ENCODE measurements around the gene ZNF33B. TPM values are rescaled to one million over a fixed set of nuclear protein-coding genes. Genes with fewer than 3 reads are reported as not detected.
"Not testable (repeated sequence)": the region's sequence is repeated elsewhere in the genome, so short reads cannot be mapped to it uniquely, and the experiment has no call there.

ZNF33B gene
- 10 to 100 TPM; 10.2 to 10.4 TPM for total RNA-seq
- long read RNA-seq, full-length matches to known transcripts, result 3 of 15 reads
- long read RNA-seq, partial matches to known transcripts, result 0 of 15 reads
- long read RNA-seq, other reads (novel, unspliced or antisense), result 12 of 15 reads

GRCh38 chr10:42638055-42638820 is at the start of gene ZNF33B:
ZNF33B (minus strand) TSS chr10:42638570; CDS start chr10:42636928, 1,642 bp downstream.
- intact Hi-C loops (cut with DNase I), result loop anchor here in 1 of 2 donors (10.0 kb wide), 1 partner anchor 83 kb away; no protein-coding TSS in a partner anchor
- peak; percentile 99 to 100 for ATAC-seq
- DNase-seq, result peak; percentile 95

- ATAC-seq (no peak), DNase-seq (no peak)
- intact Hi-C loops (cut with DNase I), result no loop called here
Measured at GRCh38 chr10:42684517-42684916, 46.1 kb upstream of the ZNF33B start.

GRCh38 chr10:42680267-42680666 is 41.9 kb upstream of the ZNF33B start:
- no peak for ATAC-seq
- no peak for DNase-seq
- intact Hi-C loops (cut with DNase I), result no loop called here

GRCh38 chr10:42665181-42665979 is 27.0 kb upstream of the ZNF33B start:
- intact Hi-C loops (cut with DNase I); ATAC-seq; DNase-seq: not testable (repeated sequence)

- DNase-seq (no peak), ATAC-seq (no peak)
- intact Hi-C loops (cut with DNase I), result no loop called here
Measured at GRCh38 chr10:42654419-42654818, 16.0 kb upstream of the ZNF33B start.

- DNase-seq, result no peak
- no peak for ATAC-seq
- intact Hi-C loops (cut with DNase I), result no loop called here
Measured at GRCh38 chr10:42652858-42653257, 14.5 kb upstream of the ZNF33B start.

- intact Hi-C loops (cut with DNase I), result no loop called here
- ATAC-seq, result no peak
- DNase-seq, result no peak
Measured at GRCh38 chr10:42650374-42650773, 12.0 kb upstream of the ZNF33B start.

- ATAC-seq, result no peak
- DNase-seq, result no peak
- intact Hi-C loops (cut with DNase I), result no loop called here
Measured at GRCh38 chr10:42648512-42648911, 10.1 kb upstream of the ZNF33B start.

- intact Hi-C loops (cut with DNase I), result no loop called here
- DNase-seq (no peak), ATAC-seq (no peak)
Measured at GRCh38 chr10:42646687-42647640, 8.6 kb upstream of the ZNF33B start.

- DNase-seq (no peak), ATAC-seq (no peak)
- intact Hi-C loops (cut with DNase I), result no loop called here
Measured at GRCh38 chr10:42646214-42646613, 7.8 kb upstream of the ZNF33B start.

- DNase-seq, result no peak
Measured at GRCh38 chr10:42645516-42645915, 7.1 kb upstream of the ZNF33B start.

GRCh38 chr10:42645103-42645502 is 6.7 kb upstream of the ZNF33B start:
- no peak for DNase-seq
- ATAC-seq, result no peak
- intact Hi-C loops (cut with DNase I), result no loop called here

More at GRCh38 chr10:42645516-42645915, 7.1 kb upstream of the ZNF33B start:
- intact Hi-C loops (cut with DNase I), result no loop called here
- no peak for ATAC-seq

GRCh38 chr10:42640610-42641229 is 2.4 kb upstream of the ZNF33B start:
- intact Hi-C loops (cut with DNase I), result no loop called here
- DNase-seq, result no peak
- no peak for ATAC-seq

GRCh38 chr10:42638821-42639270 is 476 bp upstream of the ZNF33B start:
- DNase-seq (no peak), ATAC-seq (no peak)
- intact Hi-C loops (cut with DNase I), result loop anchor here in 1 of 2 donors (10.0 kb wide), 1 partner anchor 84 kb away; no protein-coding TSS in a partner anchor

- intact Hi-C loops (cut with DNase I), result loop anchor here in 1 of 2 donors (10.0 kb wide), 1 partner anchor 83 kb away; no protein-coding TSS in a partner anchor
- DNase-seq, result no peak
Measured at GRCh38 chr10:42637648-42638054, 719 bp downstream of the ZNF33B start.

GRCh38 chr10:42637142-42637541 is 1.2 kb downstream of the ZNF33B start:
- DNase-seq, result no peak
- intact Hi-C loops (cut with DNase I), result loop anchor here in 1 of 2 donors (10.0 kb wide), 1 partner anchor 82 kb away; no protein-coding TSS in a partner anchor
- ATAC-seq, result no peak

More at GRCh38 chr10:42637648-42638054, 719 bp downstream of the ZNF33B start:
- ATAC-seq, result no peak

GRCh38 chr10:42635098-42635497 is 3.3 kb downstream of the ZNF33B start:
- intact Hi-C loops (cut with DNase I), result loop anchor here in 1 of 2 donors (10.0 kb wide), 1 partner anchor 80 kb away; no protein-coding TSS in a partner anchor
- DNase-seq (no peak), ATAC-seq (no peak)

GRCh38 chr10:42632564-42632963 is 5.8 kb downstream of the ZNF33B start:
- no peak for DNase-seq
- ATAC-seq, result no peak
- intact Hi-C loops (cut with DNase I), result loop anchor here in 1 of 2 donors (10.0 kb wide), 1 partner anchor 78 kb away; no protein-coding TSS in a partner anchor
